Activated T-helper 1 cell treated with anti-CD3 and anti-CD28 coated beads, Interleukin-2, amount 50 U/mL, for 16 hours (primary cell): ENCODE data around the gene KARS1.
"Not testable (repeated sequence)": the region's sequence is repeated elsewhere in the genome, so short reads cannot be mapped to it uniquely, and the experiment has no call there.

Experiments
- DNase-seq, 2 donors: peaks; one replicate each; pipeline ENCODE4 v3.0.0-alpha.2; 2020; ENCODE audit warnings: low read depth in 1 of 2, low spot score in 1 of 2

KARS1 gene

DNA sequence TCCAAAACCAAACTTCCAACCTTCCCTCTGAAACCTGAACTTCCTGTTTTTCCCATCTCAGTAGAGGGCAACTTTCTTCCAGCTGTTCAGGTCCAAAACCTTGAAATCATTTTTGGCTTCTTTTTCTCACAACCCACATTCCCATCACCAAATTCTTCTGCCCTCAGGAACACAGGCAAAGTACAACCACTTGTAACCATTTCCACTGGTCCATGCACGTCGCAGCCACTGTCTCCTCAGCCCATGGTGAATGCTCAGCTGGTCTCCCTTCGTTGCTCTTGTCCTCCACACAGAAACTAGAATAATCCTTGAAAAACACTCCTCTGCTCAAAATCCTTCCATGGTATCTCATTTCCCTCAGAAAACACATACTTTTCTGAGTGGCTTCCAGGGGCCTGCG lies 20.7 kb downstream of the KARS1 start:
- DNase-seq = no peak

DNA sequence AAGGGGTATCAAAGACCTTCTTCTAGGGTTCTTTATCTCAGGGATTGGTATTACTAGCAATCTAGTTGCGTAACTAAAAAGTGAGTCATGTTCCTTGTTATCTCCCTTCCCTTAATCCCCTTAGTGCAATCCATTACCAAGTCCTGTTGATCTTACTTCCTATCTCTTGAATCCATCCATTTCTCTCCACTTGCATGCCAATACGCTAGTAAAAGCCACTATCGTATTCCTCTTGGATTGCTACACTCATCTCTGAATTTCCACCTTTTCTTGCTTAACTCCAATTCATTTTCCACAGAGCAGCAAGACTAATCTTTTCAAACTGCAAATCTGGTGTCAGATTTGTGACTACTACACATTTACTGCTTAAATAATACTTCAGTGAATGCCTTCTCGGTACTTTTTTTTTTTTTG lies 22.5 kb downstream of the KARS1 start:
- no peak for DNase-seq

DNA sequence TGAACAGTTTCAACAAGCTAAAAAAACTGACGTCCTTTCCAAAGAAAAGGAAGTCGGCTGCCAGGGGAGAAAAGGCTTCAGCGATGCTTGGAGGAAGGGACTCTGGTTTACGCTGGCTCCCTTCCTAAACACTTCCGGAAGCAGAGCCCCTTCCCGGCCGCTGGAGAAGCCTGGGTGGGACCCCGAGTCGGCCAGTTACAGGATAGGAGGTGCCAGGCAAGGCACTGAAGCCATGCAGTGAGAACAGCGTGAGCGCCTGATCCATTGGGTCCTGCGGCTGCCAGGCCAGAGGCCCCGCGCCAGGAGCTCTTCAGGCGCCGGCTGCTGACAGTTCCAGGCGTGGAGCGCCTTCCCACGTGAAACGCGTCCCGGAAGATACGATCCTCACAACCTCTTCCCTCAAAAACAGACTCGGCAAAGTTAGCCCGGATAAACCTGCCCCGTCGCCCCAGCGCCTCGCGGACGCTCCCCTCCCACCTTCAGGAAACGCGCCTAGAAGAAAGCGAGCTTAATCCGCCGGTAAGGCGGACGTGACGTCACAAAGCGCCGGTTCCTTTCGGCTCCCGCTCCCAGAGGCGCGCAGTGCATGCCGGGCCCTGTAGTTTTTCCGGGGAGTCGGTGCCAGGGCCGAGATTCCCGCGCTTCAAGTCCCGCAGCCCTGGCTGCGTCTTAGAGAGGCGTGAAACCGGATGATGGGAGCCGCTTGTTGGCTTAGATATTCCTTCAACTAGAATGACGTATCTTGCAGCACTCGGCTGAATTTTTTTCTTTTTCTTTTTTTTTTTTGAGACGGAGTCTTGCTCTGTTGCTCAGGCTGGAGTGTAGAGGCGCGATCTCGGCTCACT lies 24.5 kb downstream of the KARS1 start, which contains the start of gene ADAT1:
Gene ADAT1, minus strand, starts transcription at position 521 of the 845 bp plus-strand sequence. CDS start 2,482 bp downstream, outside the sequence.
- DNase-seq = peak; percentile 95 to 96

DNA sequence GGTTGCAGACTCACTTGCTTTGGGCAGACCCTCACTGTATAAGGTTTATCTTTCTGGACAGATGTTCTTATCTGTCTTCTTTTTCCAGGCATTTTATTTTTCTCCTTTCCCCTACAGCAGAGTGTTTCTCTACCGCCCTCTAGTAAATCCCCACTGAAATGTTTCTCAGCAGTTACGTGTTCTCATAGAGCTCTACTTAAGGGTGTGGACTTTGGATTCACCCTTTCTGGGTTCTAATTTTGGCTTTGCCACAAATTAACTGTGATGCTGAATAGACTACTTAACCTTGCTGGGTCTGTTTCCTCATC lies 26.3 kb downstream of the KARS1 start:
- no peak for DNase-seq

DNA sequence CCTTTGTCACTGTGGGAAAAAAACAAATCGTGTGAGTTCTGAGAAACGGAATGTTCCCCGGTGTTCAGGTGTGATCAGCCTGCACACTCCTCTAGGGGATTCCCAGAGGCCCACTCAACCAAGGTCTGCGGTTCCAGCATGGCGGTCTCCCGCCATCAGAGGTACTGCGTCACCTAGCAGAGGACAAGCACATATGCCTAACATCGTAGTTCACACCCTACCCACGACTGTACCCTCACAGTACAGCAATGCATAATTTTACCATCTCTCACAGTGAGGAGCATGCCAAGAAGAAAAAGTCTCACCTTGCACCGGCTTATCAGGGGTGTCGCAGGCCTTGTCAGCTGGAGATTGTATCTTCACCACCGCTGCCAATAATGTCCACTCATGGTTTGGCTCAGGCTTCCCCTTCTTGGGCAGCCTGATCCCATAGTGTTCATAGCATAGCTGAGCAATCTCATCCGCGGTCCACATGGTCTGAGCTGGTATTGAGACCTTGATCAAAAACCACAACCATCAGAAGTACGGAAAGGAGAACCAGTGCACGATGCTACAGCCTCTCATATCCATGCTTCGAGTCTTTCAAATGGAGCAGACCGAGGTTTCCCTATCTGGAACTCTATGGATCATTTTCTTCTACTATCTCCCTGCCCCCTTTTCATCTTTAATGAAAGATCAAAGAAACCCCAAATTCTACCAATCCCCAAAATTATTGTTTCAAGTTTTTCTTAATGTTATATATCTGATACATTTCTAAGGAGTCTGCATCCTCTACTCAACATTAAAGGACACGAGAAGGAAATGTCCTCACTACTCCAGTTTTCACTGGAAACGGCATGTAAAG lies 26.9 kb downstream of the KARS1 start:
- peak in 1 of 2 donors; percentile 43 for DNase-seq

DNA sequence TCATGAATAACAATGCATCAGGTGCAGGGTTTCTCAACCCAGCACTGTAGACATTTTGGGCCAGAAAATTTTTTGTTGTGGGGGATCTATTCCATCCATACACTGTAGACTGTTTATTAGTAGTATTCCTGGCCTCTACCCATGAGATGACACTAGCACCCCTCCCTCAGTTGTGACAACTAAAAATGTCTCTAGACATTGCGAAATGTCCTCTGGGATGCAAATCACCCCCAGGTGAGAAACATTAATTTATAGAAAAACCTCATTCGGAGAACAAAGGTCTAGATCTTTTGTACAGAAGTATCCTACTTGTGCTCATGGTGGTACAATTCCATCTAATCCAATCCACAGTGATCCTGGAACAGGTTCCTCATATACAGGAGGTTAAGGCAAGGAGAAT lies 28.7 kb downstream of the KARS1 start:
- no peak for DNase-seq

DNA sequence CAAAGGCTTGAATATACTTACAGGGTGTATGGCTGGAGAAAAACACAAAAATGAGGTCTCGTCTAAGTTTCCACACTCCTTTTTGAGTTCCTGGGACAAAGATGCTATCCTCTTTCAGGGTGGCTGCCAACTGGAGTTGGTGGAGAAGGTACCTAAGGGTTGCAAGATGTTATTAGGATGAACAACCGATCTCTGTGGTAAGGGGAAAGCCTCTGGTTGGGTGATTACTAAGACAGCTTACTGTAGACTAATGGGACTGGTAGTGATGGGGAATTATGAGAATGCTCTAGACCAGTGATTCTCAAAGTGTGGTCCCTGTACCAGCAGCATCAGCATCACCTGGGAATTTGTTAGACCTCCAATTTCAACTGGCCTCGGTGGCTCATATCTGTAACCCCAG lies 30.3 kb downstream of the KARS1 start:
- DNase-seq = no peak

DNA sequence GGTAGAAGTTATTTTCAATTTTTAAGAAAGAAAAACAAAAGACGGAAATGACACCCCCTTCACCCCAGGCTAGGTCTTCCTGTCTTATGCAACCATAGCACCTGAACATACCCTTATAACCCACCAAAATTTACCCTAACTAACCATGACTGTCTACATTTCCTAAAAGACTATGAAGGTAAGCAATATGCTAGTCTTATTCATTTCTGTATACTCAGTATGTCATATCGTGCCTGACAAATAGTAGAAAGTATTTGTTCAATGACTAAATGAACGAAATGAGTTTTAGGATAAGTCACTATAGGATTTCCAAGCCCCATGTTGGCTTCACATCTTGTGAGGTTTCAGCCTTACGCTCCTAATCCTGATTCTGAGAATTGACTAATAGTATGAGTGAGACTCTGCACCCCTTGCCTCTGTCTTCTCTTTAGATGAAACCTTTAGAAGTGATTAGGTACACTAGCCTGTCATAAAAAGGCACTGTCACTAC lies 30.9 kb downstream of the KARS1 start:
- no peak for DNase-seq

DNA sequence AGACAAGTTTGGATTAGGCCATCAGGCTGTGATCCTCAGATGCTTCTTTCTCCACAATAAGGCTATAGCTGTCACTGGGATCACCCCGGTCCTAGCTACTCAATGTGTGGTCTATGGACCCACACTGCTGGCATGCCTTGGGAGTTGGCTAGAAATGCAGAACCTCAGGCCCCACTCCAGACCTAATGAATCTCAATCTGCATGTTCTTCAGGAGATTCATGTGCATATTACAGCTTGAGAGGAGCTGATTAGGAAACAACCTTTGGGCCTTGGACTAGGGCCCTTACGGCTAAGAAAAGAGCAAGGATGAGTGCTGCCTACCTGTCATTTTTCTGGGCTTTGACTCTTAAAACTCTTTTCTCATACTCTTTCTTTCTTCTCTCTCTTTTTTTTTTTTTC lies 31.8 kb downstream of the KARS1 start:
- DNase-seq = no peak

DNA sequence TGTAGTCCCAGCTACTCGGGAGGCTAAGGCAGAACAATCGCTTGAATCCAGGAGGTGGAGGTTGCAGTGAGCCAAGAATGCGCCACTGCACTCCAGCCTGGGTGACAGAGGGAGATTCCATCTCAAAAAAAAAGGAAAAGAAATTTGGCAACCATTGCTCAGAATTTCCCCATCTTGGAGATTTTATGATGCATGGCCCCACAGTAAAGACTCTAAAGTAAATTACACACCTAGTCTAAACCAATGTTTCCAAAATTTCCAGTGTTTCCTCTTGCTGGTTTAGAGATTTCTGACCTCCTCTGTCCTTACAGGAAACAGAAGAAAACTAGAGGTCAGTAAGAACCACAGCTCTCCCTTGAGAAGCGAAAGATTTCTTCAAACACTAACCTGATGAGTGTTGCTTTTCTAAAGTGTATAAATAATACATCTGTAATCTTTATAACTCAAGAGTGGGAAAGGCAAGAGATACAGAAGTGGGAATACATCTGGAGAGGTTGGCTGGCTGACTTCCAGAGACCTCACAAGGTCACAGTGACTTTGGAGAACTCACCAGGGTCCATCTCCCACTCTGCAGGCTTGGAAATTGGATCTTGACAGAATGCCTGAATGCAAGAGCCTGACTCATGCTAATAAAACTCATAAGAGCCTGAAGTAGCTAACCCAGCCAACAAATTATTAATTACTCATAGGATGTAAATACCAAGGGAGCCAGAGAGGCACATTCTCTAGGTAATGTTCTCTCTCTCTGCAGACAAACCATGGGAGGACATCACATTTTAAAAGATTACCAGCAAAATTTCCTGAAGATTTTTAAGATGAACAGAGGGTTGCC lies 33.2 kb downstream of the KARS1 start:
- no peak for DNase-seq

DNA sequence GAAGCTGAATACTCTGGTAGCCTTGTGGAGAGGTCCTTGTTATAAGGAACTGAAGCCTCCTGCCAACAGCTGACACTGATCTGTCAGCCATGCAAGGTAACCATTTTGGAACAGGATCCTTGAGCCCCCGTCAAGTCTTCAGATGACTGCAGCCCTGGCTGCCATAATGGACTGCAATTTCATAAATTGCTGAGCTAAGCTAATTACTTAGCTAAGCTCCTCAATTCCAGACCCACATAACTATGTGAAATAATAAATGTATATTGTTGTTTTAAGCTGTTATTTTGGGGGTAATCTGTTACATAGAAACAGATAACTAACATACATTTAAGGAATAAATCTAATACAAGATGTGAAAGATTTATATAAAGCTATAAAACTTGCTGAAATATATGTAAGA lies 41.0 kb downstream of the KARS1 start:
- DNase-seq = no peak

DNA sequence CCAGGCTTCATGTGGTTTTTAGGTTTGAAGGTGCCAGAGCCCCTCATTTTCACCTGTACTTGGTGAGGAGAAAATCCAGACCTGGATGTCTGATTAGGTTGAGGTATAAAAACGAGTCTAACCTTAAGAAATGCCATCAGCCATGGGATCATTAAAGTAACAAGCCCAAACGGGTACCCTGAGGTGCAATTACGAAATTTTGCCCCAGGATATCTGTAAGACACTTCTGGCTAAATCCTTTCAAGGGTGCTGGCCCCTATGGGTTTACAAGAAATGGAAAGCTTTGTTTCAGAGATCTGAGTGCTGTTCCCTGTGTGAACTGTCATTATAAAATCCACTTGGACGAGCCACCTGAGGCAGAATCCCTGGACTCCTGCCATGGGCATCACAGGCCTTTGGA lies 44.2 kb downstream of the KARS1 start:
- DNase-seq = no peak

DNA sequence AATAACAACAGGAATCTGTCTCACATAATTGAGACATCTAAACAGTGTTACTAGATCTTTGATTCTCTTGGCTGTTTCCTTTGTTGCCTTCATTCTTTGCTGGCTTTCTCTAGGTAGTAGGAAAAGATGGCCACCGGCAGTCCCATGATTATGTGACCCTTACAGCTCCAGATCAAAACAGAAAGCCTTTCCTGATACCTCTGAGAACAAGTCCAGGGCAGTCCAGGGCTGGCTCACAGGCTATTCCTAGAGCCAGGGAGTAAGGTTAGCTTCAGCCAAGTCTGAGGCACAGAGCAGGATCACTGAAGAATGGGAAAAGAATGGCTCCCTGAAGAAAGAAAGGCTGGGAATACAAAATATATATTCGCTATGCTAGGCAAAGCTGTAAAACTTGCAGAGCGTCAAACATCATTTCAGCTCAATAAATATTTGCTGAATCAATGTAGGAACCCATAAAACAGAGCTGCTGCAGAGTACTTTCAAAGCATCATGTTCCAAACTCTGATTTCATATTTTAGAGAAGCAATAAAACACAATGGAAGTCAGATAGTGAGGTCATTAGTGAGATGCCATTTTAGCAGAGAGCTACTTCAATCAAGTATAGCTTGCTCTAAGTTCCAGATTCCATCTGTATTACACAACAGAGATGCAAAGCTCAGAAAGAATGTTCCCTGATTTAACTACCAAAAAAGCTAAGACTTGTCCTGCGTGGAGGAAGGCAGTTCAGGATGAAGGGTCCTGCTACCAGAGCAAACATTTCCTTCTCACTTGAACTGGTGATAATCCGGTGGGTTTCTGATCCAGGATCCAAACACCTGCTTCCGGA lies 47.8 kb downstream of the KARS1 start:
- no peak for DNase-seq

DNA sequence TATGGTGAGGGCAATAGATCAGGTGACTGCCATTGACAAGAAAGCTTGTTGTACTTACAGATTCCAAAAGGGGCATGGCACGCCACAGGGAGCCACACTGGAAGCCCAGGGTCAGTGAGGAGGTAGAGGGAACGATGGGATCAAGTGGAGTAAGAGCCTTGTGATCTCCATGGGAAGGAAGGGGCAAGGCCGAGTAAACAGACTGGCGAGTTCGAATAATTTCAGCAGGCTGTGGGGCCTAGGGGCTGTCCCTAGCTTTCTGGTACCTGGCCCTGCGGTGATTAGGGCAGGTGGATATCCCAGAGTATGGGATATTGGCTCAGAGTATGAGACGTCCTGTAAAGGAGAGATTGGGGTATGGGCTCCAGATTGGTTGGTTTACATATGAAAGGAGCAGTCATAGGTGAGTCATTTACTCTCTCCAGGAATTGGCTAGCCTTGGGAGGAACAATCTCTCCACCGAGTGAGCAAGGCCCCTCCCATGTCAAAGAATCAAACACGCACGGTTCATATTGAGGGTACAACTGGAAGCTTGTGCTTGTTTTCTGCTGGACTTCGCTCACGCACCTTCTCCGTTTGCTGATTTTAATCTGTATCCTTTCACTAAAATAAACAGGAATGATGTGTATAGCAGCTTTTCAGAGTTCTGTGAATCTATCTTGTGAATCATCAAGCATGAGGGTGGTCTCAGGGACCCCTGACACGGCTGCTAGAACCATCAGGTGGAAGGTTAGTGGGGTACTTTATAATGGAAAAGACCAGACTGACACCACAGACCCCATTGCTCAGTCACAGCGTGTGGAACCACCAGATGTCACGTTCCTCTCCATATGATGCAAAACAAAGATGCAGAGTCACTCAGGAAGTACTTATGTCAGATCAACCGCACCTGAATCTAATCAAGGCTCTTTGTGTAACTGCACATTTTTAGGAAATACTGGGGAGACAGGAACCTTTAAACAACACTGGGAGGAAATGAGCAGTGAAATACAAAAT lies 53.3 kb downstream of the KARS1 start:
- no peak for DNase-seq

DNA sequence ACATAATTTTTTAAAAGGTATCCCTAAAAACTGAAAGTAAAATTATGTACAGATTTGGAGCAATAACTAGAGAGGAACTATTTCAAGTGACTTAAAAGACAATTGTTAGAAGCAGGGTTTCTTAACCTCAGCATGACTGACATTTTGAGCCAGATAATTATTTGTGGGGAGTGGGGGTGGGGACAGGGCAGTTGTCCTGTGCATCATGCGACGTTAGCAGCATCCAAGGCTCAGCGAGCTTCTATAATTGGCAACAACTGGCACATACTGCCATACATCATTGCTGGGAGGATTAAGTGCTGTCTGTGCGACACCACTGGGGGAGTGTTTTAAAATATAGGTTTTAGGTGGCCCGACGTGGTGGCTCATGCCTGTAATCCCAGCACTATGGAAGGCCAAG lies 54.2 kb downstream of the KARS1 start:
- DNase-seq = no peak

DNA sequence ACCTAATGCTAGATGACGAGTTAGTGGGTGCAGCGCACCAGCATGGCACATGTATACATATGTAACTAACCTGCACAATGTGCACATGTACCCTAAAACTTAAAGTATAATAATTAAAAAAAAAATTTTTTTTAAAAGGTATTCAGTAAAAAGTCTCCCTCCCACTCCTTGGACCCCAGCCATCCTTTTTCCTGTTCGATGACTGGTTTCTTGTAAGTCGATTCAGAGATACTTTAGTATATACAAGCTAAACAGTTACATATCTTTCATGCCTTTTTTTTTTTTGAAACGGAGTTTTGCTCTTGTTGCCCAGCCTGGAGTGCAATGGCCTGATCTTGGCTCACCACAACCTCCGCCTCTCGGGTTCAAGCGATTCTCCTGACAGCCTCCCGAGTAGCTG lies 55.5 kb downstream of the KARS1 start:
- not testable (repeated sequence) for DNase-seq

DNA sequence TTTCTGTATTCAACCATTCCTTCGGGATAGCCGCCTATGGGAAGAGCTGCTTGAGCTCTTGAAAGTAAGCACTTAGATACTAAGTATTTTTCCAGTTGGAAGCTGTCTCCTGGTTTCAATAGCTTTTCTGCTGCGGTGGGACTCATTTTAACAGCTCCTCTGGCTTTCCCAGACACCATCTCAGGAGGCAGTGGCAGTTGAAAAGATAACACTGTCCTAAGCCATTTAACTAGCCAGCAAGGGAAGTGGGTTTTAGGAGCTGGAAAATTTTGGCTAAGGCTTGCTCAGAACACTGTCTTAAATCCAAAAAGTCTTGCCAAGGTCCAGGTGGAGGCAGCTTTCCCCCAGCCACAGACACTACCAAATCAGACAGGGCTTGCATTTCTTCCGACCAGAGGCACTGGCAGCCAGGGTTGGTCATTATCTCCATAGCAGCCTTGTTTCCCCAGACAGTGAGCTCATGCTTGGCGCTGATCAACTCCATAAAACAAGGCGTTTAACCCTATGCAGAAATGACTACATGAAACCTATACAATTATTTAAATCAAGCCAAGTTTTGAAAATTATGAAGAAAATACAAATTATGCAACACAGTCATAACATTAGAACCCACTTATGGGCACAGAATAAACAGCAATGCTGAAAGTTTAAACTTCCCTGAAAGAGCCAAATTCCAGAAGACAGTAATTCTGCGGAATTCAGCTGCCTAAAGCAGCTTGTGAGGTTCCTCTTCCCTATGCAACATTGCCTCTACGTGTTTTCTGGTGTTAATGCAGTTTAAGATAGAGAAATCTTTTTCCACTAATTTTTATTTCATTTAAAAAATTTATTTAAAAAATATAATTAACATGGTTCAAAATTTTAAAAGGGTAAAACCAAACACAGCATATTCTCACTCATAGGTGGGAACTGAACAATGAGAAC lies 56.3 kb downstream of the KARS1 start:
- no peak for DNase-seq

DNA sequence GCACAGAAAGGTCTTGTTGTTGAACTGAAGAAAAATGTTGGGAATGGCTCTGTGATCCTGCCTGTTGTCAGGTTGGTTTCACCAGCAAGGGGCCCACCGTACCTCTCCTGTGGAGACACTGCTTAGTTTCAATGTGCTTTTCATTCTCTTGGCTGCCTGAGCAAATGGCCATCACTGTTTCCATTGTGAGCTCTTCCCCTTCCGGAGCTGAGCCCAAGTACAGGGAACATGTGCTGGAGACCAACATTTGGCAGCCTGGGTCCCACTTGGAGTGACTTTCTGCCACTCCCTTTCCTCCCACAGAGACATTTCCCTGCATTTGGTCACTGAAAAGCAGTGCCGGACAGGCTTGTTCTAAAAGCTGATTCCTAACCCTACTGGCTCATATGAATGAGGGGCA lies 58.2 kb downstream of the KARS1 start:
- no peak for DNase-seq
